Breast epithelium (tissue), 3 donors: ENCODE measurements around the gene MGAT5.

Experiments used
- CTCF ChIP-seq, 3 donors: fragments of 450-650 bp; IDR thresholded peaks; one replicate each; pipeline ENCODE4 v1.5.1; 2016 to 2017; ENCODE audit warnings: antibody characterized with exemption in 3 of 3, mild to moderate bottlenecking in 3 of 3, moderate library complexity in 3 of 3
- POLR2A ChIP-seq: fragments of 450-650 bp; IDR thresholded peaks from one replicate; pipeline ENCODE4 v1.6.1; 2016; ENCODE audit warnings: antibody characterized with exemption, mild to moderate bottlenecking, moderate library complexity
- POLR2AphosphoS5 ChIP-seq, 3 donors: sonication (generic); formaldehyde crosslinking; IDR thresholded peaks; one replicate each; pipeline ENCODE4 v1.6.1; 2017; ENCODE audit warnings: antibody characterized with exemption in 3 of 3

DNA sequence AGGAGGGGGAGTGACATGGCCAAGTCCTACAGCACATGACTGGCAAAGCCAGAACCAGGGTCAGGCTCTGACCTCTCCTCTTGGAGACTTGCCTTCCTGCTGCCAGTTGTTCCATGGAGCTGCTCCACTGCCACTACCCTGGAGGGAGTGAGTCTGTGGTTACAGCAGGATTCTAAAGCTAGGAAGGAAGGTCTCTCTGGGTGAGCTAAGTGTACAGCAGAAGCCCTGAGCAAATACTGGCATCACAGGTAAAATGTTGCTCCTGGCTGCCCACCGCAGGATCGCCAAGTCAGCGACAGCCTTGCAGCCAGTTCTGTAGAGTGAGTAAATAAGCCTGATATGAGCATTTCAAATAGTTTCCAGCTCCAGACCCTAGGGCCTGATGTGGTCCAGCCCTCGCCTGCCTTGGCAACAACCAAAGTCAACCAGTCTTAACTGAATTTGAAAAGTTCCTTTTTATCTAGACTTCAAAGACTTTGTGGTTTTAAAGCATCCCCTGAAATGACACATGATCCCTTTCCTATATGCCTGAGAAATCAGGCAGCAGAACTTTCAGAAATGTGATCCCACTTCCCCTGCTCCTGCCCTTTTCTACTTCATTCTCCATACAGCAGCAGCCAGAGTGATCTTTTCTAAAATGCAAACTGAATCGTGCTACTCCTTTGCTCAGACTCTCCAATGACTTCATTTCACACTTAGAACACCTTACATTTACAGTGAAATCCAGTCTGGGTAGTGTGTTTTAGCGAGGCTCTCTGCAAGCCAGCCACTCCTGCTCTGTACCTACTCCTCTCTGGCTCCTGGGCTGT, 114.3 kb downstream of the MGAT5 start:
- TF ChIP-seq CTCF (IDR thresholded peaks at IDR 0.05) (no peak), POLR2A (no peak), POLR2AphosphoS5 (IDR thresholded peaks at IDR 0.05) (no peak)
